ENCODE measurements around the gene TTI1.

- TF ChIP-seq CTCF (IDR thresholded peaks at IDR 0.05) = no peak
- no peak for TF ChIP-seq ZFX (IDR thresholded peaks at IDR 0.05; ENCODE audit: borderline replicate concordance)
These were observed 28.8 kb downstream of the TTI1 start for GRCh38 chr20:38004416-38004815.

All from 22Rv1 (cell line).